Umbilical cord (tissue), 2 donors: Measurements from ENCODE around the gene KMT2C. TPM values are rescaled to one million over a fixed set of nuclear protein-coding genes. Genes with fewer than 3 reads are reported as not detected.
"Not testable (repeated sequence)": the region's sequence is repeated elsewhere in the genome, so short reads cannot be mapped to it uniquely, and the experiment has no call there.

Experiments
- DNase-seq: peaks from one replicate; pipeline ENCODE4 v3.0.0-alpha.2; 2015; ENCODE audit warnings: low spot score
- total RNA-seq: library from RNA; depleted of rRNA; stranded (reverse); fragments of >200 nt; gene quantifications from one replicate; pipeline ENCODE4 v1.2.3, GENCODE V29; 2014; ENCODE audit warnings: low replicate concordance; ENCODE audit not compliant: insufficient read depth

Gene KMT2C
- total RNA-seq, 1 donor from 2014 or later: 66.7 TPM

- DNase-seq: no peak
These were observed 122.6 kb downstream of the KMT2C start for GRCh38 chr7:152313217-152313616.

- DNase-seq: no peak
These were observed 123.5 kb downstream of the KMT2C start for GRCh38 chr7:152312316-152312715.

- no peak for DNase-seq
These were observed 127.9 kb downstream of the KMT2C start for GRCh38 chr7:152307902-152308301.

GRCh38 chr7:152299542-152300143 lies 136.2 kb downstream of the KMT2C start:
- DNase-seq: not testable (repeated sequence)

GRCh38 chr7:152292897-152293296 lies 142.9 kb downstream of the KMT2C start:
- DNase-seq: no peak

GRCh38 chr7:152286972-152287371 lies 148.8 kb downstream of the KMT2C start:
- DNase-seq: not testable (repeated sequence)

GRCh38 chr7:152286219-152286618 lies 149.6 kb downstream of the KMT2C start:
- DNase-seq: not testable (repeated sequence)

- not testable (repeated sequence) for DNase-seq
These were observed 150.8 kb downstream of the KMT2C start for GRCh38 chr7:152284998-152285397.

GRCh38 chr7:152277687-152278086 lies 158.1 kb downstream of the KMT2C start:
- DNase-seq: not testable (repeated sequence)

- not testable (repeated sequence) for DNase-seq
These were observed 165.4 kb downstream of the KMT2C start for GRCh38 chr7:152270427-152270826.

- DNase-seq: not testable (repeated sequence)
These were observed 168.9 kb downstream of the KMT2C start for GRCh38 chr7:152266859-152267258.

- not testable (repeated sequence) for DNase-seq
These were observed 170.9 kb downstream of the KMT2C start for GRCh38 chr7:152264915-152265314.

- DNase-seq: not testable (repeated sequence)
These were observed 173.7 kb downstream of the KMT2C start for GRCh38 chr7:152262146-152262545.

- not testable (repeated sequence) for DNase-seq
These were observed 176.2 kb downstream of the KMT2C start for GRCh38 chr7:152259645-152260044.

- not testable (repeated sequence) for DNase-seq
These were observed 188.0 kb downstream of the KMT2C start for GRCh38 chr7:152247851-152248250.

- not testable (repeated sequence) for DNase-seq
These were observed 190.4 kb downstream of the KMT2C start for GRCh38 chr7:152245417-152245816.

GRCh38 chr7:152243464-152243863 lies 192.3 kb downstream of the KMT2C start:
- not testable (repeated sequence) for DNase-seq

- DNase-seq: not testable (repeated sequence)
These were observed 194.5 kb downstream of the KMT2C start for GRCh38 chr7:152241301-152241700.

GRCh38 chr7:152236306-152236705 lies 199.5 kb downstream of the KMT2C start:
- not testable (repeated sequence) for DNase-seq

GRCh38 chr7:152234421-152234820 lies 201.4 kb downstream of the KMT2C start:
- not testable (repeated sequence) for DNase-seq

- no peak for DNase-seq
These were observed 204.7 kb downstream of the KMT2C start for GRCh38 chr7:152231089-152231488.

GRCh38 chr7:152219556-152219955 lies 216.2 kb downstream of the KMT2C start:
- DNase-seq: not testable (repeated sequence)

- not testable (repeated sequence) for DNase-seq
These were observed 227.0 kb downstream of the KMT2C start for GRCh38 chr7:152208766-152209165.

GRCh38 chr7:152204417-152204816 lies 231.4 kb downstream of the KMT2C start:
- not testable (repeated sequence) for DNase-seq
